Left renal pelvis (tissue), 4 donors: ENCODE data around the gene CDH23. TPM values are rescaled to one million over a fixed set of nuclear protein-coding genes. Genes with fewer than 3 reads are reported as not detected.

ENCODE experiments used
- DNase-seq, 4 donors: peaks; one replicate each; pipeline ENCODE4 v3.0.0-alpha.2; 2013; ENCODE audit warnings: low read depth in 4 of 4, low spot score in 3 of 4
- polyA plus RNA-seq, 4 donors: library from polyadenylated mRNA; unstranded; fragments of 120-200 nt; gene quantifications; one replicate each; pipeline ENCODE4 v1.2.1, GENCODE V29; 2013; ENCODE audit not compliant: insufficient read length in 4 of 4

The CDH23 gene
- polyA plus RNA-seq, 4 donors = 1.5 to 28.3 (median 2.7) TPM

- DNase-seq = no peak
Observed at GRCh38 chr10:71550628-71551027, 153.9 kb downstream of the CDH23 start.

GRCh38 chr10:71551970-71552369 lies 155.2 kb downstream of the CDH23 start:
- DNase-seq = no peak

GRCh38 chr10:71553432-71553831 lies 156.7 kb downstream of the CDH23 start:
- no peak for DNase-seq

GRCh38 chr10:71554671-71555070 lies 158.0 kb downstream of the CDH23 start:
- DNase-seq = no peak

GRCh38 chr10:71555087-71555723 lies 158.5 kb downstream of the CDH23 start:
- no peak for DNase-seq

- DNase-seq = no peak
Observed at GRCh38 chr10:71555724-71556119, 159.0 kb downstream of the CDH23 start.

GRCh38 chr10:71558991-71559390 lies 162.3 kb downstream of the CDH23 start:
- no peak for DNase-seq

- no peak for DNase-seq
Observed at GRCh38 chr10:71561003-71561574, 164.4 kb downstream of the CDH23 start.

GRCh38 chr10:71562181-71562580 lies 165.5 kb downstream of the CDH23 start:
- no peak for DNase-seq

- DNase-seq = no peak
Observed at GRCh38 chr10:71562904-71563303, 166.2 kb downstream of the CDH23 start.

- DNase-seq = no peak
Observed at GRCh38 chr10:71564194-71564820, 167.6 kb downstream of the CDH23 start.

GRCh38 chr10:71565284-71566000 lies 168.7 kb downstream of the CDH23 start:
- DNase-seq = no peak

GRCh38 chr10:71567006-71567405 lies 170.3 kb downstream of the CDH23 start:
- no peak for DNase-seq

GRCh38 chr10:71568896-71569492 lies 172.3 kb downstream of the CDH23 start:
- DNase-seq = no peak

GRCh38 chr10:71569775-71570588 lies 173.3 kb downstream of the CDH23 start:
- DNase-seq = no peak

GRCh38 chr10:71571460-71572175 lies 174.9 kb downstream of the CDH23 start:
- DNase-seq = no peak

GRCh38 chr10:71572962-71573361 lies 176.2 kb downstream of the CDH23 start:
- no peak for DNase-seq

- no peak for DNase-seq
Observed at GRCh38 chr10:71573562-71574518, 177.1 kb downstream of the CDH23 start.

- no peak for DNase-seq
Observed at GRCh38 chr10:71575451-71575850, 178.7 kb downstream of the CDH23 start.
